NCI-H345 (cell line): Measurements from ENCODE around the gene CETN3.
"Not testable (repeated sequence)": the region's sequence is repeated elsewhere in the genome, so short reads cannot be mapped to it uniquely, and the experiment has no call there.

Experiments
- DNase-seq: peaks from one replicate; lab custom pipeline; 2025; lab: John Stamatoyannopoulos, UW

Gene CETN3

DNA sequence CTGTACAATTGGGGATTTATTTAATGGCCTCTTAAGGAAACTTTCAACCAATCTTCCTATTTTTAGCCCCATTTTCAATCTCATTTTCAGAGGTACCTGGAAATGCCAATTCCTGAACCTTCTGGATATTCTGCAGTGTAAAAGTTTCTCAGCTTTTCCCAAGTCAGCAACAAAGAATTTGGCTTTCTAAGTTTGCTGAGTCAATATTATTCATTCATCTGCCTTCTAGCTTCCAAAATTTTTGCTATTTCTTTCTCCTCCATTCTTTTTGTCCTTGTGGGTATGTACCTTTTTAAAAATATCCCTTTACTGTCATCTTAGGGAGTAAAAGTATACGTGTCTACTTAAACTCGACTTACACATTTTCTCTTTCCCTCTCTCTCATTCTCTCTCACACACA lies 25.7 kb downstream of the CETN3 start:
- DNase-seq, result no peak

DNA sequence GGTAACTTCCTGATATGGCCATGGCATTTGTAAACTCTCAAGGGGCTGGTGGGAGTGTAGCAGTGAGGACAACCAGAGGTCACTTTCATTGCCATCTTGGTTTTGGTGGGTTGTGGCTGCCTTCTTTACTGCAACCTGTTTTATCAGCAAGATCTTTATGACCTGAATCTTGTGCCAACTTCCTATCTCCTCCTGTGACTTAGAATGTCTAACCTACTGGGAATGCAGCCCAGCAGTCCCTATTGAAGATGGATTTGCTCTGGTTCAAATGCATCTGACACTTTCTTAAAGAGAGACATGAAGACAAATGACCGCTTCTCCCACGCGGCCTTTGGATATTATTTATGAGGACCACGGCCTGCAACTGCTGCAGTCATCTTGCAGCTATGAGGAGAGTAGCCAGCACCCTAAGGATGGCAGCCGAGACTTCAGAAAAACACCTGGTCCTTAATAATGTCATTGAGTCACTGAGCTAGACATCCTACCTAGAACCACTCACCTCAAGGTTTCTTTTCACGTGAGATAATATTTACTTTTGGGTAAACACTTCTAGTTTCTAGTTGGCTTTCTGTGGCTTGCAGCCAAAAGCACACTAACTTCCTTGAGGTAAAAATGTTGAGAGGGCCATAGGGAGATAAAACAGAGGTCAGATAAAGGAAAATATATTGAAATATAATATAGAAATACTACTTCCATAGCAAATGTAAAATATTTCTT lies 28.2 kb downstream of the CETN3 start:
- DNase-seq, result no peak

DNA sequence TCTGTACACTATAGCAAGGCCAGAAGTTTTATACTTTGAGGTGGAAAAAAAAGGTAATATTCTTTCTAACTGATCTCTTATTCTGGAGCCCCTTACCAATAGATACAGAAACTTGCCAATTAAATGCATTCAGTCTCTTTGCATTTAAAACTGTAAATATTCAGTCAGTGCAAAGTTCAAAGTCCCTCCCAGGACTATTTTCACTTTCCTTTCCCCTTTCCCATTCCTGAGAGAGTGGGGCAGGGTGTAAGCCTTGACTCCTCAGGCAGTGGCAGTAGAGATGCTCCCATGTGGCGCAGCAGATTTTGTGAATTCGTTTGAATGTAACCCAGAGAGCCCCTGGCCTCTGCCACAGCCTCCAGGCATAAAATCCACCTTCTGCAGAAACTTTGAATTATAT lies 29.9 kb downstream of the CETN3 start:
- DNase-seq, result no peak

DNA sequence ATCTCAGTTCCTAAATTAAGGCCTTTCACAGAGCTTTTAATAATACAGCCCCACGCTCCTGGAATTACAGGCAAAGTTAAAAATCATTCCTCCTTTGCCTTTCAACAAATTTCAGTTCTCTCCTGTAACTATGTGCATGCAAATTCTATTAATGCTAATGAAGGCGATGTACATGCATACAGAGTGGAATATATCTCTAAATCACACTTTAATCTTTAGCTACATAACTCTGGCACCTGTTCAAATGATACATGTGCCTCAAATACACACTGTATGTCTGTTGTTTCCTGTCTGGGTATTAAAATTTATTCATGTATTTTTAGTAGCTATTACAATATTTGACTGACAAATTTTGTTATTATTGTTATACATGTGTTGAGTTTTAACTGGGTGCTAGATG lies 30.8 kb downstream of the CETN3 start:
- DNase-seq, result no peak

DNA sequence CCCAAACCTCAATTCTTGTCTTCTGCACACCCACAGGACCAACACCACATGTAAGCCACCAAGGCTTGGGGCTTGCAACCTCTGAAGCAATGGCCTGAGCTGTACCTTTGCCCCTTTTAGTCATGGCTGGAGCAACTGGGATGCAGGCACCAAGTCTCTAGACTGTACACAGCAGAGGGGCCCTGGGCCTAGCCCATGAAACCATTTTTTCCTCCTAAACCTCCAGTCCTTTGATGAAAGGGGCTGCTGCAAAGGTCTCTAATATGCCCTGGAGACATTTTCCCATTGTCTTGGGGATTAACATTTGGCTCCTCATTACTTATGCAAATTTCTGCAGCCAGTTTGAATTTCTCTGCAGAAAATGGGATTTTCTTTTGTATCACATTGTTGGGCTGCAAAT lies 38.3 kb downstream of the CETN3 start:
- DNase-seq, result not testable (repeated sequence)

DNA sequence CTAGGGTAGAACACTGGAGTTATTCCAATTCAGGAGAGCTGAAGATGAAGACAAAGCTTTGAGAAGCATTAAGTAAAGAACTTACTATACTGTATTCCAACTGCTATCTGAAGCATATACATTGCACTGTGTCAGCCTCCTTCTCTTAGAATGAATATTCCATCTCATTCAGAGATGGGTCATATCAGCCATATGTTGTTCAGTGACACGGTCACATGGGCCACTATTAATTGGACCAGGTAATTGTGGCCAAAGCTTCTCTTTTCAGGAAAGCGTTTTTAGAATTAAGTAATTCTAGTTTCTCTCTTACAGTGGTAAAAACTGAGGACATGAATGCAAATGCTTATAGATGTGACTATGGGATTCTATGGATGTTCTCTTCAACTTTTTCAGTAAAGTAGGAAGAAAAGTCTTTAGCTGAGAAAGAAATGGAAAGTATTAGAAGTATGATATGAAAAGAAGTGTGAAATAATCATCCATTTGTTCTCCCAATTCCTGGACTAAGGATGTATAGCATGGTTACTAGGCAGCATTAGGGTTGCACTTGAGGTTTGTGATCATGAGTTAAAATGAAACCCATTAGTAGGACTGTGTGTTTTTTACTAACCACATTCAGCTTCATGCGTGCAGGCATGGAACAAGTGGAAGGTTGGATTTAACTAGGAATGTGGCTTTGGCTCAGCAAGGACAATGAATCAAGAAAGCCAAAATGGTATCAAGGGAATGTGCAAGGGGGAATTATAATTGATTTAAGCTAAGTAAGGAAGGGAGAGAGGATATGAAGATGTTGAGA lies 40.9 kb downstream of the CETN3 start:
- no peak for DNase-seq

DNA sequence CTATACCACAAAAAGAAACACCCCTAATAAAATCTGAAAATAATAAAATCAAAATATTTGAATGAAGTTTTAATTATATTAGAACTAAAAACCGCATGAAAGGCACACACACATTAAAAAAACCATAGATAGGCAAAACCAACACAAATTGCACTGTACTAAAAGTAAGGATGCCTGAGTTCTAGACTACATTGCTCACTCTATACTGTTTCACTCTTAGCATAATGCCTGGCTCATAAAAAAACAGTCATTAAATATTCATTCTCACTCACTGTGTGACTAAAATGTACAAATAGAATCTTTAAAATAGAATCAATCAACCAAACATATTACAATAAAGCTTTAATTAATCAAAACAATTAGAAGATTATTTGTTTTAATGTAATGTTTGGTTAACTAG lies 41.7 kb downstream of the CETN3 start:
- no peak for DNase-seq

DNA sequence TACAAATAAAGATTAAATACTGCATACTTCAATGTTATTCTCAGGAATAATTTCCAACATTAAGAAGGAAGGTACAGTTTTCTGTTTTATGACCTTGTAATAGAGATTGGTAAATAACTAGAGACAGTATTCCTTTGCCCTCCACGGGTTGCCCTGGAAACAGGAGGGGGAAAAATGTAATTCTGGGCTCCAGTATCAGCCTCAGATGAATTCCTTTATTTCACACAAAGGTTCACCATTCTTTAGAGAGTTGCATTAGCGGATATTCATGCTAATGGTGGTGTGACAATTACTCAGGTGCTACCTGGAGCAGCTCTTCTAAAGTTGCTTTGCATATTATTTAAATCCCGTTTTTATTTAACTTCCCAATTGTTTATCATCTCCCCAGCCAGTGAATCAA lies 42.6 kb downstream of the CETN3 start:
- no peak for DNase-seq

DNA sequence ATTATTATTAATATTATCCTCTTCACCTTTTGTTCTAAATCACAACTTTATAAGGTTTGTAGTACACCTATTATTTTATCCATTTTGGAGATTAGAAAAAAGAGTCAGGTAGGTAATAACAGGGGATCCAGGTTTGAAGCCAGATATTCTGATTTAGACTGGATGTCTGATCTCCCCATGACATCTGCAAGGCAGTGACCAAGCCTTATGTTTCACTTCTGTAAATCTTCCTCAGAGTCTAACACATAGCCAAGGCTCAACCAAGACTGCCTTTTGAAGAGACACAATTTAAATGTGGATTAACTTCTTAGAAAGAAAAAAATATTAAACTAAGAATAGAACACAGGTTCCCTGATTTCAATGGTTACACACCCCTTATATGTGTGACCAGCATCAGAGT lies 44.2 kb downstream of the CETN3 start:
- DNase-seq, result no peak

DNA sequence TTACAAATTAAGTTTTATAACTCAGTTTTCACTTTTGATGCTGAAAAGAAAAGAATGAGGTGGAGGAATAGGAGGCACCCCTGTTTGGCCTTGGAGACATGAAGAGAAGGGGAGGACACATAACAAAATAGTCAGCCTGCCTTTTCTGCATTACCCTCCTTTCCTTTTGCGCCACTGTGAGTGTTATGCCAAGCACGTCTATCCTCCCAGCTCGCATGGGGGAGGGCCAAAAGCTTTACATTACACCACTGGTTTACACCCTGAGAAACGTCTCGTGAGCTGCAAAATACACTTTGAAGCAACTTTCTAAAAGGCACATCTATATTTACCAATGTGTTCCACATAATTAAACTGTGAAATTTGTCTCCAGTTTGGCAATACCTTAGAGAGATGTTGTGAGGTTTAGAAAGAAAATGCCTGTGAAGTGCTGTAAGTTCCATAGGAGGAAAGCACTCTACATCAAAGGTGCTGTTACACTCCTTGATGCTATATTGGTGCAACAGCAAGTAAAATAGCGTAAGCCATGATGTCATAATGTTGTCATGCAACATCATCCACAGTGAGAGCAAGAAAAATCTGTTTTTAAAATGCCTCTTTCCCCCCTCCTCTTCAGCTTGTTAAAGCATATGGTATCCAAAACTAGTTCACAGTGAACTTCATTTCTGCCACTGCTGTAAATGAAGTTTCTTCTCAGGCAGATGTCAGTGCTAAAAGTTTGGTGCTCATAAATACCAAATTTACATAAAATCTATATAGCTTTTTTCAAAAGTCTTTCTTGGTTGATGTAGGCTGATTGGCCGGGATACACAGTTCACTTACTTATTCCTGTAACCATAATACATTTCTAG lies 50.3 kb downstream of the CETN3 start:
- no peak for DNase-seq

DNA sequence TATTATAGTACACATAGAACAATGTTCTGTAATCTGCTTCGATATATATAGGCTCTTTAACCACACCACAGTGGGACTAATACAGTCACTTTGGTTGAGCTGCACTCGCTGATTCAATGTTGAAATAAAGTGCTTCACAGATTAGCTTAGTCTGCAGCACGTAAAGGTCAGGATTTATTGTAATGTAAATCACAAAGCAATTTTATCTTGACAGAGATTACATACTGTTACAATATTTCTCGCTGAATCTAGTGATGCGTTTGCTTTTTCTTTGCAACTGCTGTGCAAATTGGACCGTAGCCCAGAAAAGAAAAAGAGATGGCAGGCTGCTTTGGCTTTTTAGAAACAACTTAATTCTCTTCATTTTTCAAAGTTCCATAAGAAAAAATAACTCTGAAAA lies 52.9 kb downstream of the CETN3 start:
- peak; percentile 52 for DNase-seq

DNA sequence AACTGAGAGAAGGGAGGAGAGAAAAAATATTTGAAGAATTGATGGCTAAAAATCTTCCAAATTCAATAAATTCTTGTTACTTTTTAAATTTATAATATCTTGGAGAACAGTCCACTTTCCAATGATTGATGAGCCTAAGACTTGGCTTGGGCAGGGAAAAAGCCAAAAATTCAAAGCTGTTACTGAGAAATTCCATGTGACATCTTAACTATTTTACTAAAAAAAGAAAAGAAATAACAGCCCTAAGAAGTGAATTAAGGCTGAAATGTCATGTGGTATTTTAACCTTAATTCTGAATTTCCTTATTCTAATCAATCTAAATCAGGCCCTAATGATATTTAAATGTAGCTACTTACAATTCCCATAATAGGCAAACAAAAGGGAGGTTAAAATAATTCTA lies 53.4 kb downstream of the CETN3 start:
- DNase-seq, result no peak

DNA sequence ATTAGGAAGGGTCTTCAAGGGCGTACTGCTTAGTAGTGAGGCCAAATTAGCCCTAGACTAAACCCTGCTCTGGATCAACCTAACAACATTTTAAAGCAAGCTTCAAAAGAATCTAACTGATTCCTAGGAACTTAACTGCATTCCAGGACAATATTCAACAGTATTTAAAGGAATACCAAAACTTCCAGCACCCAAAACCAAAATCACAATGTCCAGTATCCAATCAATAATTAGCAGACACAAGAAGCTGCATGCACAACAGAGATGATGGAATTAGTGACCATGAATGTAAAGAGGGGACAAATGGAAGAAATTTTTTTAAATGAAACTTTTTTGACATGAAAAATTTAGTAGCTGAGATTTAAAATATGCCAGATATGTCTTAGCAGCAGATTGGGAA lies 53.9 kb downstream of the CETN3 start:
- no peak for DNase-seq

DNA sequence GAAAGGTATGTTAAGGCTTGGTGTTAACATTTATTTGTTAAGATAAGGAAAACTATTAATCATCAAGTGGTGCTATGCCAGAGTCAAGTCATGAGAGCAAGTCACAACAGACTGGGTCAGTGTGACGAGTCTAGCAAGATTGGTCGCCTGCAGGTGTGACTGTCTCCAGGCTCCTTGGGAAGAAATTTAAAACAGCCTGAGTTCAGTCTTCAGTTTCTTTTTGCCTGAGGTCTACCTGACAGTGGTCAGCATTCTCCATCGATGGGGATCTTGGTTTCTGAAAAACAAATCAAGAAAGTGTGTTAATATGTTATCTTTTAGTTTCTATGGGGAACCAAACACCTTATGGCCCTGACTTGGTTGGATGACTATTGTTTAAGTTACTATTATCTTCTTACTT lies 56.3 kb downstream of the CETN3 start:
- no peak for DNase-seq

DNA sequence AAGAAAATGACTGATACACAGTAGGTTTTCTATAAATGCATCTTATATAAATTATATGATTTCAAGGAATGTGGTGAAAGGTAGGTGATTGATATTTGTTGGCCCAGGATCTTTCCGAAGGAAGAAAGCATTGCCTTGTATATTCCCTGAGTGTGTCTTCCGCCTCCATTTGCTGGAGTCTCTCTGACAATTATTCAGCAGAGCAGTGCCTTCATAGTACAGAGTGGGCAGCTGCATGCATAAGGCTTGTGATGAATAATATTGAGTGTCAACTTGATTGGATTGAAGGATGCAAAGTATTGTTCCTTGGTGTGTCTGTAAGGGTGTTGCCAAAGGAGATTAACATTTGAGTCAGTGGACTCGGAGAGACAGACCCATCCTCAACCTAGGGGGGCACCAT lies 58.5 kb downstream of the CETN3 start:
- DNase-seq, result no peak

DNA sequence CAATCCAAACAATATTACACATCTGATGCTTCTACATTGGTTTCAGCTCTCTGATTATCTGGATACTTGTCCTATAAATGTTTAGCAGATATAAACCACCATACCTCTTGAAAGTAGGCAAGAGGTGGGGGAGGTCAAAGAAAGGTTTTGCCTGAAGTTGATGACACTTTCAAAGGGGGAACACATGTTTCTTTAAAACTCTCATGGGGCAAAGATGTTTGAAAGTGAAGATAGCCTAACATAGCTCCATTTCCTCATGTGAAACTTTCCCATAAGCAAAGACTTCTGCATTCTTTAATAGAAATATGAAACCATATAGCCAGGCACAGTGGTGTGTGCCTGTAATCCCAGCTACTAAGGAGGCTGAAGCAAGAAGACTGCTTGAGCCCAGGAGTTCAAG lies 62.1 kb downstream of the CETN3 start:
- no peak for DNase-seq

DNA sequence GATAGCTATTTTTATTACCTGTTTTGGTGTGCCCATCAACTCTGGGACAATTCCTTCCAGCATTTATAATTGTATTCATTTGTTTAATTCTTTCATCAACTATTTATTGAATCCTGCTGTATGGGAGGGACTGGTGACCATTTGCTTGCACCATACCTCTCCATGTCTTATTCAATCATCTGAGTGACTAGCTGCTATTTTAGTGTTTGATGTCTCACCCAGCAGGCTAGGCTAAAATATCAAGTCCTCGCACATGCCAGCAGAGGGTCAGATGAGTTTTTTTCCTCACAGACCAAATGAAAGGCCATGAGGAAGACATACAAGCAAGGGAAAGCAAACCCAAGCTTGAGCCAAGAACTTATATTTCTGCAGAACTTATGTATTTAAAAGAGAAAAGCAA lies 63.9 kb downstream of the CETN3 start:
- no peak for DNase-seq

DNA sequence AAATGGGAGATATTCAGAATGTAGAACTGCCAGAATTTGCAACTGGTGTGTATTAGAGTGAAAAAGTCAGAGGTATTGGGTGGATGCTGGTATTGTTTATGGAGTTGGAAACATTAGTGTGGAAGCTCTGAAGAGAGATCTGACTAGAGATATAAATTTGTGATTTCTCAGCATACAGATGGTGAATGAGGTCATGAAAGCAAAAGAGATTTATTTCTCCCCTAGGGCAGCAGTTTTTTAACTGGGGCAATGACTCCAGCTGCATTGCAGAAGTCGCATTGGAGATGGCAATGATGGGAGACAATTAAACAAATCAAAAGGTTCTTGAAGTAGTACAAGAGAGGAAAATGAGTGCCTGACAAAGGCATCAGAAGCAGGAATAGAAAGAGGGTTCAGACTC lies 64.9 kb downstream of the CETN3 start:
- DNase-seq, result no peak

DNA sequence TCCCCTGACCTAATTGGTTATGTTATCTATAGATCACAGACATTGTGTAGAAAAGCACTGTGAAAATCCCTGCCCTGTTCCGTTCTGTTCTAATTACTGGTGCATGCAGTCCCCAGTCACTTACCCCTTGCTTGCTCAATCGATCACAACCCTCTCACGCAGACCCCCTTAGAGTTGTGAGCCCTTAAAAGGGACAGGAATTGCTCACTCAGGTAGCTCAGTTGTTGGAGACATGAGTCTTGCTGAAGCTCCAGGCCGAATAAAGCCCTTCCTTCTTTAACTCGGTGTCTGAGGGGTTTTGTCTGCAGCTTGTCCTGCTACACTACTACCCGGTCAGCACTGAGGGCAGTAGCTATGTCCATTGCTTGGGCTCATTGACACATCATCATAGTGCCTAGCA lies 65.8 kb downstream of the CETN3 start:
- not testable (repeated sequence) for DNase-seq

DNA sequence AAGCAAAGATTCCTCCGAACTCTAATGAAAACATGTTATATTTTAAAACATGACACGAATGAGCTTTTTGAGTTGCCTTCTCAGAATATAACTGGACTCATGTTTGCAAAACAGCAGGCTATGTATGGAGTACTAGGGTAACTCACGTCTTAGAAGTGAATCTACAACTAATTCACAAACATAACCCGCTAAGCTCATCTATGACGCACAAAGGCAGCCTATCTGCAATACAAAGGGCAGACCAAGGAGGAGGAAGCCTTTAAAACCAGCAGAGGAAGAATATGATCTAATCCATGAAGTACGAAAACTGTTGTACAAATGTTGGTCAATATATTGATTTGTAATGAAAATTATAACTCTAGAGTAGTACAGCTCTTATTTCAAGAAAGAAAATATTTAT lies 67.0 kb downstream of the CETN3 start:
- no peak for DNase-seq
